NCI-H2171 (cell line): ENCODE data around the gene SNAP29.
A peak's percentile ranks its signal among the peaks of the same experiment; 100 is the strongest.
"Not testable (repeated sequence)": the region's sequence is repeated elsewhere in the genome, so short reads cannot be mapped to it uniquely, and the experiment has no call there.

Source experiments
- DNase-seq: peaks from one replicate; lab custom pipeline; 2025; lab: John Stamatoyannopoulos, UW

The SNAP29 gene

GRCh38 chr22:20931126-20931654 lies 72.4 kb downstream of the SNAP29 start:
- DNase-seq = no peak

GRCh38 chr22:20933910-20934309 lies 75.1 kb downstream of the SNAP29 start:
- no peak for DNase-seq

GRCh38 chr22:20935049-20935448 lies 76.2 kb downstream of the SNAP29 start:
- DNase-seq = not testable (repeated sequence)

GRCh38 chr22:20935780-20936539 lies 77.2 kb downstream of the SNAP29 start:
- DNase-seq = not testable (repeated sequence)

GRCh38 chr22:20937031-20937793 lies 78.4 kb downstream of the SNAP29 start:
- DNase-seq = no peak

- no peak for DNase-seq
Observed at GRCh38 chr22:20937794-20938671, 79.2 kb downstream of the SNAP29 start.

GRCh38 chr22:20939457-20940185 lies 80.8 kb downstream of the SNAP29 start:
- not testable (repeated sequence) for DNase-seq

GRCh38 chr22:20940186-20940651 lies 81.4 kb downstream of the SNAP29 start:
- DNase-seq = peak; percentile 40
